ENCODE measurements around the gene ACHE.

GRCh38 chr7:100880645-100881044 lies 15.0 kb downstream of the ACHE start:
- TF ChIP-seq POLR2AphosphoS5 (IDR thresholded peaks at IDR 0.05), result no peak
- no peak for TF ChIP-seq CTCF (IDR thresholded peaks at IDR 0.05)
- no peak for TF ChIP-seq EP300 (IDR thresholded peaks at IDR 0.05)

All from sigmoid colon (tissue), 4 donors.